ENCODE measurements around the gene LNX1. TPM values are rescaled to one million over a fixed set of nuclear protein-coding genes. Genes with fewer than 3 reads are reported as not detected.

LNX1 gene
- total RNA-seq, 1 donor from 2014 or later, result 4.4 TPM

- no peaks in the 10 kb centered on the region for H3K9me3 Mint-ChIP-seq (ENCODE audit: unreplicated experiment)
- Histone ChIP-seq H3K36me3 (ENCODE audit: insufficient read depth, low read length) (no peaks in the 10 kb centered on the region), H3K9me3 (ENCODE audit: insufficient read depth, low read depth, low read length) (no peaks in the 10 kb centered on the region), H3K4me3 (ENCODE audit: insufficient read depth, low read depth, low read length) (no peak overlapping the region), H3K79me2 (ENCODE audit: insufficient read depth, low read length) (no peaks in the 10 kb centered on the region), H3K9ac (ENCODE audit: low read length) (no peak overlapping the region), H2AFZ (ENCODE audit: low read depth, low read length) (no peak overlapping the region), H4K20me1 (ENCODE audit: insufficient read depth, low read length) (no peaks in the 10 kb centered on the region), H3K27ac (ENCODE audit: low read depth, low read length) (no peak overlapping the region), H3K4me1 (ENCODE audit: insufficient read depth, low read length) (peaks cover 14% of the 10 kb centered on the region), H3K4me2 (ENCODE audit: low read length) (no peak overlapping the region), H3K27me3 (ENCODE audit: insufficient read depth, low read length) (no peaks in the 10 kb centered on the region)
- H3K4me3 Mint-ChIP-seq (ENCODE audit: unreplicated experiment), result no peak overlapping the region
- H3K27me3 Mint-ChIP-seq (ENCODE audit: low read depth, unreplicated experiment), result no peaks in the 10 kb centered on the region
- no peak for FAIRE-seq
- DNase-seq (ENCODE audit: low read depth), result no peak
- TF ChIP-seq CTCF (IDR thresholded peaks at IDR 0.05; ENCODE audit: insufficient read depth, low read depth, low read length) (no peak), EZH2 (IDR thresholded peaks at IDR 0.05; ENCODE audit: insufficient read depth, low read length) (no peak)
- H3K4me1 Mint-ChIP-seq (ENCODE audit: low read depth, unreplicated experiment), result peaks cover 26% of the 10 kb centered on the region
- H3K36me3 Mint-ChIP-seq (ENCODE audit: low read depth, unreplicated experiment), result peaks cover 7% of the 10 kb centered on the region
- H3K27ac Mint-ChIP-seq (ENCODE audit: unreplicated experiment), result no peak overlapping the region
These were observed 45.2 kb downstream of the LNX1 start for GRCh38 chr4:53545942-53546581.

- Histone ChIP-seq H4K20me1 (ENCODE audit: insufficient read depth, low read length) (no peaks in the 10 kb centered on the region), H3K27me3 (ENCODE audit: insufficient read depth, low read length) (no peaks in the 10 kb centered on the region), H3K4me2 (ENCODE audit: low read length) (no peak overlapping the region), H3K9me3 (ENCODE audit: insufficient read depth, low read depth, low read length) (no peaks in the 10 kb centered on the region), H3K79me2 (ENCODE audit: insufficient read depth, low read length) (no peaks in the 10 kb centered on the region), H3K36me3 (ENCODE audit: insufficient read depth, low read length) (no peaks in the 10 kb centered on the region), H3K4me3 (ENCODE audit: insufficient read depth, low read depth, low read length) (no peak overlapping the region), H3K9ac (ENCODE audit: low read length) (no peak overlapping the region), H2AFZ (ENCODE audit: low read depth, low read length) (no peak overlapping the region), H3K4me1 (ENCODE audit: insufficient read depth, low read length) (peaks cover 19% of the 10 kb centered on the region), H3K27ac (ENCODE audit: low read depth, low read length) (no peak overlapping the region)
- H3K4me3 Mint-ChIP-seq (ENCODE audit: unreplicated experiment), result no peak overlapping the region
- H3K4me1 Mint-ChIP-seq (ENCODE audit: low read depth, unreplicated experiment), result peaks cover 31% of the 10 kb centered on the region
- no peak for DNase-seq (ENCODE audit: low read depth)
- TF ChIP-seq EZH2 (IDR thresholded peaks at IDR 0.05; ENCODE audit: insufficient read depth, low read length), result no peak
- TF ChIP-seq CTCF (IDR thresholded peaks at IDR 0.05; ENCODE audit: insufficient read depth, low read depth, low read length), result no peak
- no peaks in the 10 kb centered on the region for H3K27me3 Mint-ChIP-seq (ENCODE audit: low read depth, unreplicated experiment)
- FAIRE-seq, result no peak
- peaks cover 4% of the 10 kb centered on the region for H3K36me3 Mint-ChIP-seq (ENCODE audit: low read depth, unreplicated experiment)
- H3K27ac Mint-ChIP-seq (ENCODE audit: unreplicated experiment), result no peak overlapping the region
- H3K9me3 Mint-ChIP-seq (ENCODE audit: unreplicated experiment), result no peaks in the 10 kb centered on the region
These were observed 46.0 kb downstream of the LNX1 start for GRCh38 chr4:53545273-53545672.

DNA sequence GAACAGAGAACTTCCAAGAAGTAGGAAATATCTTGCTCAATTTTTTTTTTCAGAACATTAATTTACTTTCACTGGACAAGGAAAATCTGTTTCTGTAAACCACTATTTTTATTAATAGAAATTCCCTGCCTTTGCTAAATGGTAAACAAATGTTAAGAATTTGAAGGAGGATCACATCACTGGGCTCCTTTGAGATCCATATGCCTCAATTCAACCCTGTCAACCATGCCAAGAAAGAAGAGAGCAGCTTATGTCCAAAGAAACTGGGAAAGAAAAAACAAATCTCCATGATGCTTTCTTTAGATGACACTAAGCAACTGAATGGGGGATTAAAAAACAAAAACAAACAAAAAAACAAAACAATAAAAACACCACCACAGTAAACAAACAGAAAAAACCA is 47.7 kb downstream of the LNX1 start:
- TF ChIP-seq EZH2 (IDR thresholded peaks at IDR 0.05; ENCODE audit: insufficient read depth, low read length), result no peak
- TF ChIP-seq CTCF (IDR thresholded peaks at IDR 0.05; ENCODE audit: insufficient read depth, low read depth, low read length), result no peak
- no peaks in the 10 kb centered on the region for H3K79me2 ChIP-seq (ENCODE audit: insufficient read depth, low read length)
- H4K20me1 ChIP-seq (ENCODE audit: insufficient read depth, low read length), result no peaks in the 10 kb centered on the region
- no peak for DNase-seq (ENCODE audit: low read depth)
- H3K4me2 ChIP-seq (ENCODE audit: low read length), result no peak overlapping the region
- H3K27me3 Mint-ChIP-seq (ENCODE audit: low read depth, unreplicated experiment), result no peaks in the 10 kb centered on the region
- H3K4me1 Mint-ChIP-seq (ENCODE audit: low read depth, unreplicated experiment), result peaks cover 33% of the 10 kb centered on the region
- H3K27me3 ChIP-seq (ENCODE audit: insufficient read depth, low read length), result no peaks in the 10 kb centered on the region
- H3K36me3 ChIP-seq (ENCODE audit: insufficient read depth, low read length), result no peaks in the 10 kb centered on the region
- H3K9ac ChIP-seq (ENCODE audit: low read length), result no peak overlapping the region
- peak; percentile 26 for FAIRE-seq
- H3K27ac Mint-ChIP-seq (ENCODE audit: unreplicated experiment), result peak overlapping the region; percentile 41
- H3K36me3 Mint-ChIP-seq (ENCODE audit: low read depth, unreplicated experiment), result no peaks in the 10 kb centered on the region
- no peak overlapping the region for H3K27ac ChIP-seq (ENCODE audit: low read depth, low read length)
- H3K4me1 ChIP-seq (ENCODE audit: insufficient read depth, low read length), result peaks cover 19% of the 10 kb centered on the region
- H3K9me3 Mint-ChIP-seq (ENCODE audit: unreplicated experiment), result no peaks in the 10 kb centered on the region
- H3K4me3 ChIP-seq (ENCODE audit: insufficient read depth, low read depth, low read length), result no peak overlapping the region
- H2AFZ ChIP-seq (ENCODE audit: low read depth, low read length), result no peak overlapping the region
- no peak overlapping the region for H3K4me3 Mint-ChIP-seq (ENCODE audit: unreplicated experiment)
- no peaks in the 10 kb centered on the region for H3K9me3 ChIP-seq (ENCODE audit: insufficient read depth, low read depth, low read length)
